ENCODE data around the gene HSD17B1.

GRCh38 chr17:42562388-42563142 lies 9.8 kb downstream of the HSD17B1 start:
- TF ChIP-seq EZH2 (IDR thresholded peaks at IDR 0.05; ENCODE audit: low read length, missing control alignments) (no peak), CTCF (conservative IDR thresholded peaks at IDR 0.05 in 1 of 2, IDR thresholded peaks at IDR 0.05 in 1 of 2; ENCODE audit: low read depth in 1 of 2, low read length in 2 of 2) (no peak)

All from fibroblast of lung (primary cell).